ENCODE data around the gene SYNE2.

- TF ChIP-seq, protein P1, sequence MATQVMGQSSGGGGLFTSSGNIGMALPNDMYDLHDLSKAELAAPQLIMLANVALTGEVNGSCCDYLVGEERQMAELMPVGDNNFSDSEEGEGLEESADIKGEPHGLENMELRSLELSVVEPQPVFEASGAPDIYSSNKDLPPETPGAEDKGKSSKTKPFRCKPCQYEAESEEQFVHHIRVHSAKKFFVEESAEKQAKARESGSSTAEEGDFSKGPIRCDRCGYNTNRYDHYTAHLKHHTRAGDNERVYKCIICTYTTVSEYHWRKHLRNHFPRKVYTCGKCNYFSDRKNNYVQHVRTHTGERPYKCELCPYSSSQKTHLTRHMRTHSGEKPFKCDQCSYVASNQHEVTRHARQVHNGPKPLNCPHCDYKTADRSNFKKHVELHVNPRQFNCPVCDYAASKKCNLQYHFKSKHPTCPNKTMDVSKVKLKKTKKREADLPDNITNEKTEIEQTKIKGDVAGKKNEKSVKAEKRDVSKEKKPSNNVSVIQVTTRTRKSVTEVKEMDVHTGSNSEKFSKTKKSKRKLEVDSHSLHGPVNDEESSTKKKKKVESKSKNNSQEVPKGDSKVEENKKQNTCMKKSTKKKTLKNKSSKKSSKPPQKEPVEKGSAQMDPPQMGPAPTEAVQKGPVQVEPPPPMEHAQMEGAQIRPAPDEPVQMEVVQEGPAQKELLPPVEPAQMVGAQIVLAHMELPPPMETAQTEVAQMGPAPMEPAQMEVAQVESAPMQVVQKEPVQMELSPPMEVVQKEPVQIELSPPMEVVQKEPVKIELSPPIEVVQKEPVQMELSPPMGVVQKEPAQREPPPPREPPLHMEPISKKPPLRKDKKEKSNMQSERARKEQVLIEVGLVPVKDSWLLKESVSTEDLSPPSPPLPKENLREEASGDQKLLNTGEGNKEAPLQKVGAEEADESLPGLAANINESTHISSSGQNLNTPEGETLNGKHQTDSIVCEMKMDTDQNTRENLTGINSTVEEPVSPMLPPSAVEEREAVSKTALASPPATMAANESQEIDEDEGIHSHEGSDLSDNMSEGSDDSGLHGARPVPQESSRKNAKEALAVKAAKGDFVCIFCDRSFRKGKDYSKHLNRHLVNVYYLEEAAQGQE (IDR thresholded peaks at IDR 0.05; ENCODE audit: insufficient replicate concordance, low read depth) = no peak
- TF ChIP-seq CTCF (IDR thresholded peaks at IDR 0.05; ENCODE audit: insufficient read depth, low read length) (no peak), POLR2AphosphoS5 (IDR thresholded peaks at IDR 0.05; ENCODE audit: low read depth) (no peak)
Measured at GRCh38 chr14:64174922-64175782, 322.3 kb downstream of the SYNE2 start.

Measured in HL-60 (cell line).